Right renal cortex interstitium (tissue), 3 donors: ENCODE data around the gene DAPK1. TPM values are rescaled to one million over a fixed set of nuclear protein-coding genes. Genes with fewer than 3 reads are reported as not detected.

ENCODE experiments used
- DNase-seq, 3 donors: peaks; one replicate each; pipeline ENCODE4 v3.0.0-alpha.2; 2013; ENCODE audit warnings: low read depth in 3 of 3, low spot score in 2 of 3
- polyA plus RNA-seq, 3 donors: library from polyadenylated mRNA; unstranded; fragments of 120-200 nt; gene quantifications; one replicate each; pipeline ENCODE4 v1.2.1, GENCODE V29; 2013; ENCODE audit not compliant: insufficient read length in 3 of 3

Gene DAPK1
- polyA plus RNA-seq, 3 donors: 66.5 to 68.4 (median 68.4) TPM

GRCh38 chr9:87587864-87588263 lies 90.2 kb downstream of the DAPK1 start:
- DNase-seq: no peak

- DNase-seq: no peak
These were observed 90.7 kb downstream of the DAPK1 start for GRCh38 chr9:87588339-87588738.

GRCh38 chr9:87590996-87591395 lies 93.3 kb downstream of the DAPK1 start:
- no peak for DNase-seq

GRCh38 chr9:87592554-87593358 lies 95.1 kb downstream of the DAPK1 start:
- DNase-seq: no peak

GRCh38 chr9:87593359-87593980 lies 95.8 kb downstream of the DAPK1 start:
- no peak for DNase-seq

GRCh38 chr9:87594194-87594593 lies 96.5 kb downstream of the DAPK1 start:
- DNase-seq: no peak

GRCh38 chr9:87594662-87595061 lies 97.0 kb downstream of the DAPK1 start:
- no peak for DNase-seq

GRCh38 chr9:87595610-87596009 lies 97.9 kb downstream of the DAPK1 start:
- DNase-seq: no peak

- DNase-seq: no peak
These were observed 99.2 kb downstream of the DAPK1 start for GRCh38 chr9:87596862-87597261.

- no peak for DNase-seq
These were observed 100.2 kb downstream of the DAPK1 start for GRCh38 chr9:87597710-87598443.

GRCh38 chr9:87599901-87600610 lies 102.4 kb downstream of the DAPK1 start:
- no peak for DNase-seq

- no peak for DNase-seq
These were observed 103.5 kb downstream of the DAPK1 start for GRCh38 chr9:87601176-87601575.

GRCh38 chr9:87601595-87601994 lies 103.9 kb downstream of the DAPK1 start:
- no peak for DNase-seq

GRCh38 chr9:87602933-87603643 lies 105.4 kb downstream of the DAPK1 start:
- no peak for DNase-seq

- DNase-seq: no peak
These were observed 106.3 kb downstream of the DAPK1 start for GRCh38 chr9:87603854-87604490.

GRCh38 chr9:87604886-87605588 lies 107.4 kb downstream of the DAPK1 start:
- DNase-seq: no peak

- DNase-seq: no peak
These were observed 108.0 kb downstream of the DAPK1 start for GRCh38 chr9:87605676-87606075.

GRCh38 chr9:87606841-87607521 lies 109.3 kb downstream of the DAPK1 start:
- no peak for DNase-seq

- DNase-seq: no peak
These were observed 110.2 kb downstream of the DAPK1 start for GRCh38 chr9:87607859-87608258.
